Measurements from ENCODE around the gene MT1X. TPM values are rescaled to one million over a fixed set of nuclear protein-coding genes. Genes with fewer than 3 reads are reported as not detected.
A peak's percentile ranks its signal among the peaks of the same experiment; 100 is the strongest.

MT1X gene
- total and polyA plus RNA-seq, 2 of the 13 experiments (the other 11 are each of a cell fraction or from before 2014, with no cell fraction given): 19.7 to 288 TPM

GRCh38 chr16:56729735-56730662 is 47.7 kb downstream of the MT1X start, which contains the start of gene NUP93 (continued):
- TF ChIP-seq DZIP1 (CRISPR knock-in tag; IDR thresholded peaks at IDR 0.05): no peak
- peak; percentile 91 for TF ChIP-seq ZNF143 (CRISPR knock-in tag; IDR thresholded peaks at IDR 0.05)
- peak; percentile 57 for TF ChIP-seq IKZF4 (CRISPR knock-in tag; IDR thresholded peaks at IDR 0.05; ENCODE audit: borderline replicate concordance, low read depth, not compliant biosample characterization)
- no peak for TF ChIP-seq U2AF2 (IDR thresholded peaks at IDR 0.05; ENCODE audit: low read depth, low read length)
- TF ChIP-seq ZFP1 (CRISPR knock-in tag; IDR thresholded peaks at IDR 0.05): peak; percentile 37; the same call in 1 of the 2 replicates
- TF ChIP-seq KLF11 (CRISPR knock-in tag; IDR thresholded peaks at IDR 0.05): 0 out of 2 replicates have a peak, but pooled peaks have one; percentile 24
- no peak for TF ChIP-seq POLR2AphosphoS2 (IDR thresholded peaks at IDR 0.05; ENCODE audit: low read depth, low read length)
- TF ChIP-seq GTF3A (CRISPR knock-in tag; conservative IDR thresholded peaks at IDR 0.05): 0 out of 2 replicates have a peak, but pooled peaks have one; percentile 79
- peak; percentile 24; the same call in 1 of the 2 replicates for TF ChIP-seq SNAPC5 (CRISPR knock-in tag; IDR thresholded peaks at IDR 0.05; ENCODE audit: borderline replicate concordance)
- TF ChIP-seq RXRA (CRISPR knock-in tag; IDR thresholded peaks at IDR 0.05): peak; percentile 72
- peak; percentile 99 for TF ChIP-seq ARID4A (CRISPR knock-in tag; IDR thresholded peaks at IDR 0.05; ENCODE audit: borderline replicate concordance)
- TF ChIP-seq ZNF589 (CRISPR knock-in tag; conservative IDR thresholded peaks at IDR 0.05): no peak
- peak; percentile 63 for TF ChIP-seq THRA (CRISPR knock-in tag; IDR thresholded peaks at IDR 0.05; ENCODE audit: borderline replicate concordance)
- TF ChIP-seq PLSCR1 (CRISPR knock-in tag; IDR thresholded peaks at IDR 0.05; ENCODE audit: borderline replicate concordance): no peak
- peak; percentile 12; the same call in 1 of the 2 replicates for TF ChIP-seq ZNF768 (CRISPR knock-in tag; IDR thresholded peaks at IDR 0.05)
- TF ChIP-seq KMT2A (CRISPR knock-in tag; IDR thresholded peaks at IDR 0.05): peak; percentile 96
- TF ChIP-seq ARID3A (IDR thresholded peaks at IDR 0.05; ENCODE audit: low read depth, low read length): no peak

Data from HepG2 (cell line).